ENCODE measurements around the gene MAGIX. TPM values are rescaled to one million over a fixed set of nuclear protein-coding genes. Genes with fewer than 3 reads are reported as not detected.

Gene MAGIX
- total and polyA plus RNA-seq, 2 experiments from 2014 or later = 3.2 to 6.8 TPM

GRCh38 chrX:49183701-49184281 lies 21.2 kb downstream of the MAGIX start:
- H3K27me3 ChIP-seq = no peaks in the 10 kb centered on the region

GRCh38 chrX:49184294-49185281 lies 22.0 kb downstream of the MAGIX start:
- Histone ChIP-seq H3K4me1 (ENCODE audit: low read depth) (no peaks in the 10 kb centered on the region), H3K4me3 (peak overlapping the region; percentile 22), H3K36me3 (no peaks in the 10 kb centered on the region), H3K9me3 (ENCODE audit: low read depth) (no peaks in the 10 kb centered on the region), H3K27ac (peak overlapping the region; percentile 72), H3K27me3 (no peaks in the 10 kb centered on the region)
- TF ChIP-seq CTCF (IDR thresholded peaks at IDR 0.05; ENCODE audit: low read depth, low read length) = peak; percentile 3
- peak; percentile 92 to 93 for DNase-seq (ENCODE audit: low read depth in 1 of 2, low spot score in 1 of 2)

More at GRCh38 chrX:49183701-49184281, 21.2 kb downstream of the MAGIX start:
- Histone ChIP-seq H3K36me3 (no peaks in the 10 kb centered on the region), H3K9me3 (ENCODE audit: low read depth) (no peaks in the 10 kb centered on the region), H3K27ac (peak overlapping the region; percentile 62), H3K4me1 (ENCODE audit: low read depth) (no peaks in the 10 kb centered on the region), H3K4me3 (no peak overlapping the region)
- DNase-seq (ENCODE audit: low read depth in 1 of 2, low spot score in 1 of 2) = no peak
- no peak for TF ChIP-seq CTCF (IDR thresholded peaks at IDR 0.05; ENCODE audit: low read depth, low read length)

- TF ChIP-seq CTCF (IDR thresholded peaks at IDR 0.05; ENCODE audit: low read depth, low read length) = peak; percentile 42
- H3K27ac ChIP-seq = peak within 1 kb of the TSS; percentile 46
- peak within 1 kb of the TSS; percentile 33 for H3K4me3 ChIP-seq
- H3K9me3 ChIP-seq (ENCODE audit: low read depth) = no peaks in the 10 kb centered on the region
- DNase-seq (ENCODE audit: low read depth in 1 of 2, low spot score in 1 of 2) = peak; percentile 60 to 85
- H3K4me1 ChIP-seq (ENCODE audit: low read depth) = no peaks in the 10 kb centered on the region
- H3K27me3 ChIP-seq = no peaks in the 10 kb centered on the region
- no peaks in the 10 kb centered on the region for H3K36me3 ChIP-seq
Observed at GRCh38 chrX:49186125-49187027, 23.8 kb downstream of the MAGIX start, which contains the start of gene PRICKLE3. PRICKLE3 (minus strand) TSS chrX:49186373; CDS start chrX:49186297, 76 bp downstream.

- Histone ChIP-seq H3K4me3 (no peak overlapping the region), H3K27ac (peak overlapping the region; percentile 46)
- peak in 1 of 2 donors; percentile 17 for DNase-seq (ENCODE audit: low read depth in 1 of 2, low spot score in 1 of 2)
Observed at GRCh38 chrX:49187028-49187394, 24.5 kb downstream of the MAGIX start.

More at GRCh38 chrX:49187028-49187394, 24.5 kb downstream of the MAGIX start:
- H3K36me3 ChIP-seq = no peaks in the 10 kb centered on the region
- H3K27me3 ChIP-seq = no peaks in the 10 kb centered on the region
- no peak for TF ChIP-seq CTCF (IDR thresholded peaks at IDR 0.05; ENCODE audit: low read depth, low read length)
- H3K9me3 ChIP-seq (ENCODE audit: low read depth) = no peaks in the 10 kb centered on the region
- no peaks in the 10 kb centered on the region for H3K4me1 ChIP-seq (ENCODE audit: low read depth)
